ENCODE data around the gene BAIAP2L2. TPM values are rescaled to one million over a fixed set of nuclear protein-coding genes. Genes with fewer than 3 reads are reported as not detected.
"Not testable (repeated sequence)": the region's sequence is repeated elsewhere in the genome, so short reads cannot be mapped to it uniquely, and the experiment has no call there.

Gene BAIAP2L2
- polyA plus RNA-seq (2013, experiment 1 of 2), result 1.9 TPM
- polyA plus RNA-seq (2013, experiment 2 of 2), result 1.9 TPM

- H3K9me3 ChIP-seq (ENCODE audit: insufficient read depth, low read depth, low read length), result no peaks in the 10 kb centered on the region
- H3K9ac ChIP-seq (ENCODE audit: low read depth, low read length), result no peak within 1 kb of the TSS
- no peak within 1 kb of the TSS for H3K4me3 ChIP-seq (ENCODE audit: low read length)
- H3K4me1 ChIP-seq (ENCODE audit: insufficient read depth, low read length), result no peaks in the 10 kb centered on the region; the same call in 1 of the 2 replicates
- 83% methylated on average over 19 of the region's 19 CpGs for WGBS
- no peak within 1 kb of the TSS for H3K27ac ChIP-seq (ENCODE audit: low read depth, low read length)
- H3K36me3 ChIP-seq (ENCODE audit: insufficient read depth, low read length), result no peaks in the 10 kb centered on the region
- H3K27me3 ChIP-seq (ENCODE audit: insufficient read depth, low read length), result peaks cover 2% of the 10 kb centered on the region; the same call in 1 of the 2 replicates
Observed at GRCh38 chr22:38110008-38110862, at the start of gene BAIAP2L2. Gene BAIAP2L2, minus strand, starts transcription at chr22:38110684. Its CDS starts 159 bp downstream, at chr22:38110525.

GRCh38 chr22:38155703-38156102 is 45.2 kb upstream of the BAIAP2L2 start:
- WGBS, result 100% methylated on average over 1 of the region's 1 CpG
- H3K36me3 ChIP-seq (ENCODE audit: insufficient read depth, low read length), result no peaks in the 10 kb centered on the region
- no peaks in the 10 kb centered on the region for H3K27me3 ChIP-seq (ENCODE audit: insufficient read depth, low read length)
- H3K9ac ChIP-seq (ENCODE audit: low read depth, low read length), result no peak overlapping the region
- 0 out of 2 replicates have a peak, but pooled peaks cover 6% of the 10 kb centered on the region for H3K4me1 ChIP-seq (ENCODE audit: insufficient read depth, low read length)
- no peak overlapping the region for H3K4me3 ChIP-seq (ENCODE audit: low read length)
- no peaks in the 10 kb centered on the region for H3K9me3 ChIP-seq (ENCODE audit: insufficient read depth, low read depth, low read length)
- no peak overlapping the region for H3K27ac ChIP-seq (ENCODE audit: low read depth, low read length)

- not testable (repeated sequence) for H3K9me3 ChIP-seq (ENCODE audit: insufficient read depth, low read depth, low read length); H3K27me3 ChIP-seq (ENCODE audit: insufficient read depth, low read length); H3K36me3 ChIP-seq (ENCODE audit: insufficient read depth, low read length); H3K27ac ChIP-seq (ENCODE audit: low read depth, low read length); H3K9ac ChIP-seq (ENCODE audit: low read depth, low read length); H3K4me3 ChIP-seq (ENCODE audit: low read length); H3K4me1 ChIP-seq (ENCODE audit: insufficient read depth, low read length)
- 75% methylated on average over 1 of the region's 1 CpG for WGBS
Observed at GRCh38 chr22:38154563-38154915, 44.1 kb upstream of the BAIAP2L2 start.

GRCh38 chr22:38153821-38154562 is 43.5 kb upstream of the BAIAP2L2 start:
- Histone ChIP-seq H3K27me3 (ENCODE audit: insufficient read depth, low read length) (no peaks in the 10 kb centered on the region), H3K4me1 (ENCODE audit: insufficient read depth, low read length) (0 out of 2 replicates have a peak, but pooled peaks cover 6% of the 10 kb centered on the region), H3K36me3 (ENCODE audit: insufficient read depth, low read length) (no peaks in the 10 kb centered on the region), H3K9ac (ENCODE audit: low read depth, low read length) (no peak overlapping the region; the same call in 1 of the 2 replicates), H3K9me3 (ENCODE audit: insufficient read depth, low read depth, low read length) (no peaks in the 10 kb centered on the region), H3K27ac (ENCODE audit: low read depth, low read length) (no peak overlapping the region), H3K4me3 (ENCODE audit: low read length) (no peak overlapping the region)
- 64% methylated on average over 4 of the region's 4 CpGs for WGBS

- H3K27me3 ChIP-seq (ENCODE audit: insufficient read depth, low read length), result no peaks in the 10 kb centered on the region
- peaks cover 15% of the 10 kb centered on the region; the same call in 1 of the 2 replicates for H3K4me1 ChIP-seq (ENCODE audit: insufficient read depth, low read length)
- H3K36me3 ChIP-seq (ENCODE audit: insufficient read depth, low read length), result no peaks in the 10 kb centered on the region
- no peaks in the 10 kb centered on the region for H3K9me3 ChIP-seq (ENCODE audit: insufficient read depth, low read depth, low read length)
- H3K27ac ChIP-seq (ENCODE audit: low read depth, low read length), result no peak overlapping the region
- no peak overlapping the region for H3K4me3 ChIP-seq (ENCODE audit: low read length)
- 93% methylated on average over 8 of the region's 8 CpGs for WGBS
- no peak overlapping the region for H3K9ac ChIP-seq (ENCODE audit: low read depth, low read length)
Observed at GRCh38 chr22:38151126-38151500, 40.6 kb upstream of the BAIAP2L2 start.

GRCh38 chr22:38148245-38148644 is 37.8 kb upstream of the BAIAP2L2 start:
- Histone ChIP-seq H3K36me3 (ENCODE audit: insufficient read depth, low read length) (no peaks in the 10 kb centered on the region), H3K4me3 (ENCODE audit: low read length) (no peak overlapping the region), H3K27ac (ENCODE audit: low read depth, low read length) (no peak overlapping the region), H3K27me3 (ENCODE audit: insufficient read depth, low read length) (no peaks in the 10 kb centered on the region), H3K9ac (ENCODE audit: low read depth, low read length) (no peak overlapping the region), H3K4me1 (ENCODE audit: insufficient read depth, low read length) (peaks cover 9% of the 10 kb centered on the region; the same call in 1 of the 2 replicates), H3K9me3 (ENCODE audit: insufficient read depth, low read depth, low read length) (no peaks in the 10 kb centered on the region)
- 81% methylated on average over 5 of the region's 5 CpGs for WGBS

GRCh38 chr22:38146166-38146565 is 35.7 kb upstream of the BAIAP2L2 start:
- H3K4me3 ChIP-seq (ENCODE audit: low read length), result not testable (repeated sequence)
- 81% methylated on average over 3 of the region's 3 CpGs for WGBS

GRCh38 chr22:38144025-38144405 is 33.5 kb upstream of the BAIAP2L2 start:
- H3K36me3 ChIP-seq (ENCODE audit: insufficient read depth, low read length), result no peaks in the 10 kb centered on the region
- H3K27ac ChIP-seq (ENCODE audit: low read depth, low read length), result no peak overlapping the region
- no peaks in the 10 kb centered on the region for H3K9me3 ChIP-seq (ENCODE audit: insufficient read depth, low read depth, low read length)
- peaks cover 9% of the 10 kb centered on the region; the same call in 1 of the 2 replicates for H3K4me1 ChIP-seq (ENCODE audit: insufficient read depth, low read length)
- no peak overlapping the region for H3K4me3 ChIP-seq (ENCODE audit: low read length)
- 93% methylated on average over 5 of the region's 5 CpGs for WGBS
- no peak overlapping the region for H3K9ac ChIP-seq (ENCODE audit: low read depth, low read length)
- H3K27me3 ChIP-seq (ENCODE audit: insufficient read depth, low read length), result no peaks in the 10 kb centered on the region

More at GRCh38 chr22:38146166-38146565, 35.7 kb upstream of the BAIAP2L2 start:
- not testable (repeated sequence) for H3K27me3 ChIP-seq (ENCODE audit: insufficient read depth, low read length); H3K9me3 ChIP-seq (ENCODE audit: insufficient read depth, low read depth, low read length); H3K36me3 ChIP-seq (ENCODE audit: insufficient read depth, low read length); H3K9ac ChIP-seq (ENCODE audit: low read depth, low read length); H3K4me1 ChIP-seq (ENCODE audit: insufficient read depth, low read length)
- peak overlapping the region; percentile 11; the same call in 1 of the 2 replicates for H3K27ac ChIP-seq (ENCODE audit: low read depth, low read length)

- WGBS, result 95% methylated on average over 5 of the region's 5 CpGs
- H3K27ac ChIP-seq (ENCODE audit: low read depth, low read length), result no peak overlapping the region
- no peaks in the 10 kb centered on the region for H3K36me3 ChIP-seq (ENCODE audit: insufficient read depth, low read length)
- no peak overlapping the region for H3K4me3 ChIP-seq (ENCODE audit: low read length)
- no peak overlapping the region for H3K9ac ChIP-seq (ENCODE audit: low read depth, low read length)
- H3K4me1 ChIP-seq (ENCODE audit: insufficient read depth, low read length), result peaks cover 5% of the 10 kb centered on the region; the same call in 1 of the 2 replicates
- no peaks in the 10 kb centered on the region for H3K27me3 ChIP-seq (ENCODE audit: insufficient read depth, low read length)
- H3K9me3 ChIP-seq (ENCODE audit: insufficient read depth, low read depth, low read length), result no peaks in the 10 kb centered on the region
Observed at GRCh38 chr22:38142606-38143005, 32.1 kb upstream of the BAIAP2L2 start.

GRCh38 chr22:38141217-38141973 is 30.9 kb upstream of the BAIAP2L2 start:
- Histone ChIP-seq H3K36me3 (ENCODE audit: insufficient read depth, low read length) (no peaks in the 10 kb centered on the region), H3K9me3 (ENCODE audit: insufficient read depth, low read depth, low read length) (no peaks in the 10 kb centered on the region), H3K4me3 (ENCODE audit: low read length) (no peak overlapping the region), H3K27me3 (ENCODE audit: insufficient read depth, low read length) (no peaks in the 10 kb centered on the region), H3K4me1 (ENCODE audit: insufficient read depth, low read length) (no peaks in the 10 kb centered on the region), H3K9ac (ENCODE audit: low read depth, low read length) (no peak overlapping the region), H3K27ac (ENCODE audit: low read depth, low read length) (no peak overlapping the region)
- 93% methylated on average over 16 of the region's 16 CpGs for WGBS
